NCI-H446 (cell line): ENCODE data around the gene CADPS.

Experiments
- DNase-seq, 2 experiments: peaks; one replicate each; lab custom pipeline; 2025; lab: John Stamatoyannopoulos, UW

The CADPS gene

DNA sequence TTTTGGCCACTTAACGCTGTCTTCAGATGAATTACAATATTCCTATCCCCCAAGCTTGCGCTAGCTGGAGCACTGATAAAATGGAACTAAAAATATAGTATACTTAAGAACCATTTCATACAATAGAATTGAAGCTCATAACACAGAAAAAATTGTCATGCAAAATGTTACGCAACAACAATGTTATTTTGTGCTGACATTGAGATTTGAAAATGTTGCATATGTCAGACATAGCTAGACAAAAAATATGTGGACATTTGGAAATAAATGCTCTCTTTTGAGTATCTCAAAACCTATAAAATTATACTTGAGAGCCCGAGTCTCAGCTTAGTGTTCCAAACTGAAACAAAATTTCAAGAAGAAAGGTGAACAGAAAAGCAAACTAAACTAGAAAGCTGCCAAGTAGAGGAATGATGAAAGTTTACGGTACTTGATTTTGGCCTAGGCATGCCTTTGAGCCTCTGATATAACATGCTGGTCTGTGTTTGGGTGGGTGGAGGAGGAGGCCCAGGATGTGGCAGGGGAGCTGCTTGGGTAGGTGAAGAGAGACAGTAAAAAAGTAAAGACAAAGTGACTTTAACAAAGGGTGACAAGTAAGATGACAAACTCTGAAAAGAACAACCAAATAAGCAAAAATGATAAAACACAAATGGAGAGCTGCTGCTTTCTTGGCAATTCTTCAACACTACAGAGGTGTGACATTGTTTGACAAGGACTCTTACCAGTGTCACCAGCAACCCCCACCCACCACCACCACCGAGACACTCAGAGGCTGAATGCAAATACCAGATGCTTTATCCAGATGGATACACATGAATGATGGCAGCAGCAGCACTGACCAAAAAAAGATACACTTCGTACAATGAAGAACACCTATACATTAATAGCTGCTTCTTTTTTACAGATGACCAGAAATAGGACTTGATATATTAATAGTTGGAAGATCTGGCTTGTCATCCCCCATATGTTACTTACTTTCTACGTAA is 372.6 kb downstream of the CADPS start:
- no peak for DNase-seq

GRCh38 chr3:62501289-62501668 is 373.9 kb downstream of the CADPS start:
- no peak for DNase-seq

DNA sequence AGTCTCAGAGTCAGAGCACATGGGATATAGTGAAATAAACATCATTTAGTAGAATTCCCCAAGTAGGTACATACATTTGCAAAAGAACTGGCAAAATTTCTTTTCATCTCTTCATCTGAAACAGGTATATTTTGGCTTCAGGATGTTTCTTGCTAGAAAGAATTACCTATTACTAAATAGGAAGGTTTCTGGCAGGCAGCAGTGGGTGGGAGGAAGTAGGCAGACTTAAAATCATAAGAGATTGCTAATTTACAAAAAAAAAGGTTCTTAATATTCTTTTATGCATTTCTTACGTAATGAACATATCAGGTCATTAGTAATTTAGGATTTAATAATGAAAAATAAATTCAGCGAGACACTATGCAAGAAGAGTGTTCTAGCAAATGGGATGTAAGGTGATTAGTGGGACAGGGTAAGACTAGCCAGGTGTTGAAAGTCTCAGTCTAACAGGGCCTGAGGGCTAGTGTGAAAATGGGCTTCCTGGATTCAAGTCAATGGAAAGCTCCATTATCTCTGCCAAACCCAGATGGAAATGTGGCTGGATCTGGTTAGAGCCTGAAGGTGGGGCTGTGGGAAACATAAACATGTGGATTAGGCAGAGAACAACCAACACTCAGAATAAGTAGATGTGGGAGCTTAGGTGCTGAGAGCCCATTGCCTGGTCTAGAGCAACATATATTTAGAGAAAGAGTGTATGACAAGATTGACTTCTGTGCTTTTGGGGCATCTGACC is 374.5 kb downstream of the CADPS start:
- DNase-seq: no peak

GRCh38 chr3:62497156-62497555 is 378.1 kb downstream of the CADPS start:
- no peak for DNase-seq

GRCh38 chr3:62496503-62496902 is 378.7 kb downstream of the CADPS start:
- DNase-seq: no peak

DNA sequence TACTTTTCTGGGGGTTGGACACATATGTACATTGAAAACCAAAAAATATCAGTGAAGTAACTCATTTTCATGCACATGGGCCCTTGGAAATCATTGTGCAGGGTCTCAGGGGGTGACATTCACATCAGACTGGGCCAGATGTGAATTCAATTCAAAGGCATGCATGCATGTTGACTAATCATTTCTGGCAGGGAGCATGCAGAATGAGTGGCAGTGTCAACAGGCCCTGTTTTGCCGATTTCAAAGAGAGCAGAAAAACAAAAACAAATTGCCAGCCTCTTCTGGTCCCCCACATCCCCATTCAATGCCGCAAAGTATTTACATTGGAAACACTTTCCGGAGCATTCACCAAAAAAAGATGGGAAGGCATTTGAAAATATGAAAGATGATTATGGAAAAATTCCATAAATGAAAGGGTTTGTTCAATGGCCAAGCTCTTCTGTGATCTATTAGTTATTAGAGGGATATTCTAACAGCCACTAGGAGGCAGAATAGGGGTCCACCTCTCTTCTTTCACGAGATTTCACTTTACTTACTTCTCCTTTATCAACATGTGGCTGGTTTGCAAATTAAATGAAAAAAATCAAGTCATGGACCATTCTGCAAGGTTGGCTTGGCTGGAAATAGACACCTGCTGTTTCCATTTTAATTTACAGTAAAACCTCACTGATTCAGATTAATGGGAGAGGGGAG is 382.0 kb downstream of the CADPS start:
- DNase-seq: peak in 1 of 2 experiments; percentile 11

DNA sequence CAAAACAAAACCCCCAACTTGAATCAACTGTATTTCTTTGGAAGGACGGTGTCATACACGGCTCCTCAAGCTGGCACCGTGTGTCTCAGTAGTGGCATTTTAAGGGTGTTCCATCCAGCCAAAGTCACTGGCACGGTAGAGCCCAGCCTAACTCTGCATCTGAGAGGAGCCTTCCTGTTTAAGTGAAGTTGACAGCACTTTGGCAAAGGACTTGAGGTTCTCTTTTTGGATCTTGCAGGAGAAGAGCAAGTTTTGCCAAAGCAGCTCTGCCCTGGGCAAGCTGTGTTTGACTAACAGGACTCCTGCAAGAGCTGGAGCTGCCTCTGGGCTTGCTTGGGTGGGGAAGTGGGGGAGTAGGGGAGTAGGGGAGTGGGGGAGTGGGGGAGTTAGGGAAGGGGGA is 392.3 kb downstream of the CADPS start:
- peak in 1 of 2 experiments; percentile 28 for DNase-seq

- no peak for DNase-seq
These were observed 393.3 kb downstream of the CADPS start for GRCh38 chr3:62481962-62482361.

GRCh38 chr3:62480056-62480455 is 395.2 kb downstream of the CADPS start:
- no peak for DNase-seq

DNA sequence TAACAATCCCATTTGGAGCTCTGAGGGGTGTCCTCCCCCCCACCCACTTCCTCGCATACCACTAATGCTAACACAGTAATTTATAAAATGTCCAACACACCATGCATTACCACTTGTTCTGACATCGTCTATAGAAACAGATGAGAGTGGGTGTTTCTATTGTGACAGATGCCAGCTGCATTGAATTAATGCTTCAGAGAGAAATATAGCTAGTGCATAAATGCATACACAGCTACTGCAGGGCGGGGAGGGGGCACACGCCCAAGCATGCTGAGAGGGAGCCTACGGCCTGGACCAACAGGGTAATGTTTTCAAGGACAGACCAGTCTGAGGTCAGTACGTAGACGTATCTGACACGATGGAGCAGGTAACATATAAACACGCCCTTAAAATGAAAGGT is 395.9 kb downstream of the CADPS start:
- DNase-seq: no peak

DNA sequence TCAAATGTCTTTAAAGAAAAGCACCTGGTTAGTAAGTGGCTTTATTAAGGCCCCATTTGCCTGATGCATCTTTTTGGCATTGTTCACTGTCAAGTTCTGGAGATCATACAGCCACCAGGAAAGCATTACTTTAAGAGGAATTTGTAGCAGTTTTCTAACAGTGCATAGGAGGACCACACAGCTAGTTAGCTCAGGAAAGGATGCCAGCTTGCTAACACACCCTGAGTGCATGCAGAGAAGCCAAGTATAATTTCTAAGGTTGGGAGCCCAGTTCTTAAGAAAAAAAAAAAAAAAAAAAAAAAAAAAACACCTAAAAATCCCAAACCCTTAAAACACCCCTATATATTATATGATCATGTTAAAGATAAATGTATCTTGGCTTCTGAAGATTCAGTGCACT is 399.9 kb downstream of the CADPS start:
- DNase-seq: peak in 1 of 2 experiments; percentile 27

GRCh38 chr3:62467966-62468722 is 407.1 kb downstream of the CADPS start:
- DNase-seq: no peak

DNA sequence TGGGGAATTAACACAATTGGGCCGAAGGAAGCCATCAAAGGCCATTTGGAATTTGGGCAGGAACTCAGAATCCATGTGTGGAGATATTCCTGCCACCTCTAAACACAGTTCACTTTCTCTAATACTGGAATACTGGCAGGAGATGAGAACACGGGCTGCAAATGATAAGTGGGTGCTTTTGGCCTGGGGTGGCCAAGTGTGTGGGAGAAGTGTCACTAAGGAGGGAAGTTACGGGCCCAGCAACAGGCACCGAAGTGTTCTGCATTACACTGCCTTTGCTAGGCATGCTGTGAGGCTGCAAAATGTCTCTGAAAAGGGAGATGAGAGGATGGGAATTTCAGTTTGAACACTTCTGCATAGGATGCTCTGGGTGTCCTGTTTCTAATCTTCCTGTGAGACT is 412.4 kb downstream of the CADPS start:
- DNase-seq: no peak

DNA sequence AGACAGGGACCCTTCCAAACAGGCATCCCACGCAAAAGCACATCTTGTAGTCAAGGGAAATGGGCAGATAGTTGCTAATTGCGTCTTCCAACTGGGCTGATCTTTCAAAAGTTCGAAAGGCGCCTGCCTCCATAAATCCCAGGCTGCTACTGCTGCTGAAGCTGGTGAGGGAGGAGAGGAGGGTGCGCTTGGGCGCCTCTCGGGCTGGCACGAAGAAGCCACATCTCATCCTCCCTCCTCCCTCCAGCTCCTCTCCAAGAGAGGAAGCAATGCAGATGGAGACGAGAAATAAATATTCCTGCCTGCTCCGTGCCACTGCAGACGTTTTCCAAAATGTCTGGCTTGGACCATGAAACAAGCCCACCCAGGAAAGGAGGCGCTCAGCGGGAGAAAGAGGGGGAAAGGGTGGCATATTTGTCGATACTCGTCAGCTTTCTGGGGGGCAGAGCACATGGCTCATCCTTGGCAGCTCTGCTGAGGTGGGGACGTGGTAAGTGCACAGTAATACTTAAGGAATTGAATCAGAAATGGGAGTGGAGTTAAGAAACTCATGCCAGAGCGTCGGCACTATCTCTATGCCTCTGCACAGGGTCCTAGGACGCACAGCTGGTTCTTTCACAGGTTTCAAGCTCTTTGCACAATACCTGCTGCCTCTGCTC is 413.0 kb downstream of the CADPS start:
- DNase-seq: no peak

- DNase-seq: no peak
These were observed 420.3 kb downstream of the CADPS start for GRCh38 chr3:62454916-62455315.

DNA sequence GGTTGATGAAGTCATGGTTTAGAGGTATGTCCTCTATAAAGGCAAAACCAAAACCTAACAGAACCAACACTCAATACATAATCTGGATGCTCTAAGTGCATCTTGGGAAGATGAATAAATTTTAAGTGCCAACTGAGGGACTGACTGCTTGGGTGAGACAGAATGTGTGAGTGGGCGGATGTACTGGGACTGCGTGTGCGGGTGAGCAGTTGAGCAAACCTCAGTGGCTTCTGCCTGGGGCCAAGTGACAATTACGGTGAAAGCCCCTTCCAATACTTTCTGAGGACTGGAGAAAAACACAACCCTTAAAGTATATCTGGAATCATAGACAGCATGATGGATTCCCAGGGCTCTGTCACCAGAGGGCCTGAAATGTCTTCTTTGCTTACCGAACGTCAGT is 421.8 kb downstream of the CADPS start:
- no peak for DNase-seq

DNA sequence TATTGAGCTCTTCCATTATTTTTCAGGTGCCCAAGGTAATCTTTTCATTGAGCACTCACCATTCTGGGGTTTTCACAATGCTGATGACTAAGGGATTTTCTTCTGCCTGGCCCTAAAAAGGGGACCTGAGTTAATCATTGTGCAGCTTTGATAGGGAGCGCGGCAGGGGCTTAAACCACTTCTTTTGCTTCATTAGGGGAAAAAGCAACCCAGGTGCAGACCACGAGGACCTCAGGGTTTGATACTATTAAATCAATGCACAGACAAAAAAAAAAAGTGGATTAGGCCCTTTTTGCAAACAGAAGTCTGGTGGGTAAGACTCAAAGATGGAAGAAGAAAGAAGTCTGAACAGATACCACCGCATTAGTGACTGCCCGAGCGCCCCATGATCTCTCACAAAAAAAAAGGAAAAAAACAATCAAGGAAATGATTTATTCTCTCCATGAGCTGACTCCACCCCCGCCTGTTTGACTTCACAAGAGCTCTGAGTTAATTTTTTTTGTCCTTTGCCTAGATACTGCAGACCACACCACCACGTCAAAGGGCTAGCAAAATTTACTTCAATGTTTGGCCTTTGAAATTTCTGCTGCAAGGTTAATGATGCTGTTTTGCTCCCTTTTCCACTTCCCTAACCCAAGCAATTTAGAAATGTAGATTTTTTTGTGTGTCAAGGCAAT is 423.9 kb downstream of the CADPS start:
- DNase-seq: no peak

DNA sequence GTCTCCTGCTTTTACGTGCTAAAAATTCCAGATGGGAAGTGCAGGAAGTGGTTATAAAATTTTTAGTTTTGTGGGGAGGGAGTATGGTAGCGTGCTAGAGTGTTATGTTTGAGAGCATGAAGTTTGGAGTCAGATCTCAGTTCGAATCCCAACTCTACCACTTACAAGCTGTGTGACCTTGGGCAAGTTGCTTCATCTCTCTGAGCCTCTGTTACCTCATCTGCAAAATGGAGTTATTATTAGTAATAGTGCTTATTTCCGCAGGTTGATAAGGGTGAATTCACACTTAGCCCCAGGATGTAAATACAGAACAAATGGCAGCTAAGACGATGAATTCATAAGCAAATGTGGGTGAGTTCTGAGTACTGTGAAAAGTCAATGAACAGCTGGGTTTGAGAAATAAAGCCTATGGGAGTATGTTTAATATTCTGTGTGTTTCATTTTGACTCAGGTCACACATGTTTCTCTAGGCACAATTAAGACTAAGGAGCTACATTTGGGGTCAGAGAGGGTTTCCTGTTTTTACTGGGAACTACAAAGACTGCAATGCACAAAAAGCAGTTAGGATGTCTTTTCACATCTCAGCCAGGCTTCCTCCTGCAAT is 428.8 kb downstream of the CADPS start:
- DNase-seq: no peak

DNA sequence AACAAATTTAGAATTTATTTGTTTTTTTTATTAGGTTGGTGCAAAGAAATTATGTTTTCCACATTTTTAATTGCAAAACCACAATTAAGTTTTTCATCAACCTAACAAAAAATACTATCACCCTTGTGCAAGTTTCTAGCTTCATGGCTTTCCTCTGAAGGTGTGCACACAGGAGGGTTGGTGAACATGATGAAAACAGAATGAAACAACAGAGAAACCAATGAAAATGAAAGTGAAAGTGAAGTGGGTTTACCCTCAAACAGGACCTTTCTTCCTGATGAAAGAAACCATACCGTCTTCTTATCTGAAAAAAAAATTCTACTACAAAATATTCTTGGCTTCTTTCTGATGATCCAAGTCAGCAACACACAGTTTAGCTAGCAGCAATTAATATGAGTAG is 429.9 kb downstream of the CADPS start:
- DNase-seq: no peak

- no peak for DNase-seq
These were observed 435.2 kb downstream of the CADPS start for GRCh38 chr3:62439978-62440377.
